Duodenal mucosa (tissue), 2 donors: ENCODE results near the gene GOPC.

ENCODE experiments used
- H3K27ac ChIP-seq: one replicate; pipeline ENCODE4 v1.7.0; 2013; ENCODE audit warnings: low read depth, low read length
- H3K27me3 ChIP-seq, 2 donors: one replicate each; pipeline ENCODE4 v1.7.0; 2013; ENCODE audit warnings: low read length in 2 of 2, control low read depth in 1 of 2; ENCODE audit not compliant: insufficient read depth in 2 of 2, control insufficient read depth in 1 of 2
- H3K36me3 ChIP-seq, 2 donors: one replicate each; pipeline ENCODE4 v1.7.0; 2013; ENCODE audit warnings: low read length in 2 of 2, control low read depth in 1 of 2; ENCODE audit not compliant: insufficient read depth in 2 of 2, control insufficient read depth in 1 of 2
- H3K4me1 ChIP-seq, 2 donors: one replicate each; pipeline ENCODE4 v1.7.0; 2013; ENCODE audit warnings: low read length in 2 of 2, control low read depth in 1 of 2; ENCODE audit not compliant: insufficient read depth in 2 of 2, control insufficient read depth in 1 of 2
- H3K4me3 ChIP-seq, 2 donors: one replicate each; pipeline ENCODE4 v1.7.0; 2013; ENCODE audit warnings: low read length in 2 of 2, low read depth in 1 of 2
- H3K9ac ChIP-seq, 2 donors: one replicate each; pipeline ENCODE4 v1.7.0; 2013; ENCODE audit warnings: low read length in 2 of 2, low read depth in 1 of 2
- H3K9me3 ChIP-seq, 2 donors: one replicate each; pipeline ENCODE4 v1.7.0; 2013; ENCODE audit warnings: low read length in 2 of 2, control low read depth in 1 of 2; ENCODE audit not compliant: control insufficient read depth in 1 of 2

The GOPC gene

DNA sequence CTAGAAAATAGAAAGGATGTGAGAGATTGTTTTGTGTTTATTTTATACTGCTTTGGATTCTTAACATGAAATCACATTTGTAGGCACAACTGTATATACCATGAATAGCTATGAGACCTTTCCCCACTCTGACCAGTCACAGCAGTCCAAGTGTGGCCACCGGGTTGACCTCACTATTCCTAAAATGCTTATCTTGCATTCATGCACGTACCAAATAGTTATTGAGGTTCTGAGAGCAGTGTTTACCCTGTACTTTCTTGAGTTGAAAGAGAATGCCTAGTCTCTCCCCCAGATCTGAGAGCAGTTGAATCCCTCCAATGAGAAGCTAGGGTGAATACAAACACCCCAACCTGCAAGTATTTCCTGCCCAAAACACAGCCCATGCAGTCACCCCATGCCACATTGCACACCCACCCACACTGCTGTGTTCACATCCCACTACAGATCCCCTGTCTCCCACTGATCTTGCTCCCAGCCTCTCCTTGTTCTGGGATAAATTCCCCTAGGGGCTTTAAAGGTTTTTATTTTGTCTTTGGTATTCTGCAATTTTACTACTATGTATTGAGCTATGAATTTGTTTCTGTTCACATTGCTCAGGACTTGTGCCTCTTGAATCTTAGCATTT, 51.6 kb downstream of the GOPC start:
- H3K4me1 ChIP-seq: no peaks in the 10 kb centered on the region
- H3K4me3 ChIP-seq: no peak overlapping the region
- no peak overlapping the region for H3K9ac ChIP-seq
- H3K9me3 ChIP-seq: no peaks in the 10 kb centered on the region
- H3K27ac ChIP-seq: no peak overlapping the region
- H3K27me3 ChIP-seq: no peaks in the 10 kb centered on the region
- peaks cover 11 to 26% of the 10 kb centered on the region in 2 donors for H3K36me3 ChIP-seq

DNA sequence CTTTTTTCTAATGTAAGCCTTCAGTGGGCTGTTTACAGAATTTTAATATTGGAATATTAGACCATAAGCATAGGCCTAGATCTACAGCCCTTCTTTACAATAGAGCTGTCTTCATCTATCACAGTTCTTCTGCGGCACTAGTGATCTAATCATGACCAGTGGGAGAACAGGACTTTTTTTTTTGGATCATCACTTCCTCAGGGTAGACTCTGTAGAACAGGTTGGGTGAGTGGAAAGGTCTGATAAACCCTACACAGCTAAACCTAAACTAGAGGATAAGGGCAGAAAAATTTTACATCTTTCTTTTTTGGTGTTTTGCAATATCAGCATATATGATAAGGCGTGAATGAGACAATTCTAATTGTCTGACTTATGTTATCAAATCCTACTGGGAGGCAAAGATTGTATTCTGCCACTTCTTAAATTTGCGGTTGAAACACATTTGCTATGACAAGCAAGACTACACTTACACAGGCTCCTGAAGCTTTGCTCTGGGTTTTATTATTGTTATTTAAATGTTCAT, 52.2 kb downstream of the GOPC start:
- H3K27ac ChIP-seq: no peak overlapping the region

DNA sequence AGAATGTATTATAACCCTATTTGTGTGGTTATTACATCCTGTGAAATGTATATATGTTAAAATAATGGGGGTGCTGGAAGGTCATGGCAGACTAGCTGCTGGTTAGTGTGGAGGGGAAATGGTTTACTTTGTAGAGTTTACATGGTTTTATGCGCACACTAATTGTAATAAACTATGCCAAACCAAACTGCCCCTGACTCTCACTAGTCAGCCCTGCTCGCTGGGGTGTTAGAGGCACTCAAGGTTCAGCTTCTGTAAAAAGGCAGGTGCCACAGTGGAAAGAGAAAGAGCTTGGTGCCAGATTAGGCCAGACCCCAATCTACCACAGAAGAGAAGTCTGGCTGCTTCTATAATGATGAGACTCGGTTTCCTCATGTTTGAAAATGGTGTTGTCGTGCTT, 52.7 kb downstream of the GOPC start:
- Histone ChIP-seq H3K27ac (no peak overlapping the region), H3K4me1 (no peaks in the 10 kb centered on the region), H3K27me3 (no peaks in the 10 kb centered on the region), H3K36me3 (peaks cover 16 to 37% of the 10 kb centered on the region in 2 donors), H3K4me3 (no peak overlapping the region), H3K9ac (no peak overlapping the region), H3K9me3 (no peaks in the 10 kb centered on the region)

More for the DNA sequence above, 52.2 kb downstream of the GOPC start:
- Histone ChIP-seq H3K9me3 (no peaks in the 10 kb centered on the region), H3K27me3 (no peaks in the 10 kb centered on the region), H3K9ac (no peak overlapping the region), H3K36me3 (peaks cover 11 to 32% of the 10 kb centered on the region in 2 donors), H3K4me1 (no peaks in the 10 kb centered on the region), H3K4me3 (no peak overlapping the region)

DNA sequence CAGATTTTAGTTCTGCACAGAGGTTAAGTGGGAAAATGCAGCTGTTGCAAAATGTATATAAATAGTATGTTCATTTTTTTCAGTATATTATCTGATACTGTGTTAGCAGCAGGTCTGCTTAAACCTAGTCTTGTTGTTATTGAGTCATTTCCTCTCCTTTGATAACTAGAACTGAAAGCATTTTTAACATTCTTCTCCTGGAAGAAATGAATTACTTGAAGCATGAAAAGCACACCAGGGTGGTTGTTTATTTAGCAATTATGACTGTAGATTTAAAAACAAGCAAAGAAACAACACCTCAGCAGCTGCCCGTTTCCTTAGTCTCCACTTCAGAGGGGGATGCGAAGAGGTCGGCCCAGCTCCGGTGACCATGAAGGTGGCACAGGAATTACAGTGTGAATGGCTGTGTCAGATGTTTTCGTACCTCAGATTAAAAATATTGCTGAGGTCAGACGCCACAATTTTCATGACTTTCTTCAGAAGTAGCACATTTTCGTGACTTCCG, 53.5 kb downstream of the GOPC start:
- H3K27me3 ChIP-seq: no peaks in the 10 kb centered on the region

DNA sequence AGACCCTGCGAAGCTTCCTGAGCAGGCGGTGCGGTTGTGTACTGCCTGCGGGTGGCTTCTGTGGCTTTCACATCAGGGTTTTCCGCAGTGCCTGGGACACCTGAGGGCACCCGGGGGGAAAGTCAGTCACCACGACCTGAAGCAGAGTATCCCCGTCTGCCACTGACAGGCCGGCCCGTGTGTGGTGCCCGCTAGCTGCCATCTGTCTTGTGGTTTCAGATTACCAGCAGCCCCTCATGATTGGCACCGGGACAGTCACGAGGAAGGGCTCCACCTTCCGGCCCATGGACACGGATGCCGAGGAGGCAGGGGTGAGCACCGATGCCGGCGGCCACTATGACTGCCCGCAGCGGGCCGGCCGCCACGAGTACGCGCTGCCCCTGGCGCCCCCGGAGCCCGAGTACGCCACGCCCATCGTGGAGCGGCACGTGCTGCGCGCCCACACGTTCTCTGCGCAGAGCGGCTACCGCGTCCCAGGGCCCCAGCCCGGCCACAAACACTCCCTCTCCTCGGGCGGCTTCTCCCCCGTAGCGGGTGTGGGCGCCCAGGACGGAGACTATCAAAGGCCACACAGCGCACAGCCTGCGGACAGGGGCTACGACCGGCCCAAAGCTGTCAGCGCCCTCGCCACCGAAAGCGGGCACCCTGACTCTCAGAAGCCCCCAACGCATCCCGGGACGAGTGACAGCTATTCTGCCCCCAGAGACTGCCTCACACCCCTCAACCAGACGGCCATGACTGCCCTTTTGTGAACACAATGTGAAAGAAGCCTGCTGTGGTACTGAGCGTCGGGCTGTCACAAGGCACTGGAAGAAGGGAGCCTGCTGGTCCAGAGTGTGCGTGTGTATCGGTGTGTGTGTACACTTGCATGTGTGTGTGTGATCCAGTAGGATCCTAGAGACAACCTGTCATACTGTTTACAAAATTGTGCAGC, 54.4 kb downstream of the GOPC start:
- Histone ChIP-seq H3K4me1 (no peaks in the 10 kb centered on the region), H3K4me3 (peak overlapping the region; percentile 44 to 58), H3K36me3 (peaks cover 17 to 39% of the 10 kb centered on the region in 2 donors), H3K9ac (peak overlapping the region in 1 of 2 donors; percentile 41), H3K27ac (no peak overlapping the region), H3K27me3 (no peaks in the 10 kb centered on the region), H3K9me3 (no peaks in the 10 kb centered on the region)

More for the DNA sequence above, 53.5 kb downstream of the GOPC start:
- no peak overlapping the region for H3K9ac ChIP-seq
- peak overlapping the region in 1 of 2 donors; percentile 44 for H3K4me3 ChIP-seq
- no peaks in the 10 kb centered on the region for H3K9me3 ChIP-seq
- H3K36me3 ChIP-seq: peaks cover 17 to 39% of the 10 kb centered on the region in 2 donors
- H3K4me1 ChIP-seq: no peaks in the 10 kb centered on the region
- H3K27ac ChIP-seq: no peak overlapping the region

DNA sequence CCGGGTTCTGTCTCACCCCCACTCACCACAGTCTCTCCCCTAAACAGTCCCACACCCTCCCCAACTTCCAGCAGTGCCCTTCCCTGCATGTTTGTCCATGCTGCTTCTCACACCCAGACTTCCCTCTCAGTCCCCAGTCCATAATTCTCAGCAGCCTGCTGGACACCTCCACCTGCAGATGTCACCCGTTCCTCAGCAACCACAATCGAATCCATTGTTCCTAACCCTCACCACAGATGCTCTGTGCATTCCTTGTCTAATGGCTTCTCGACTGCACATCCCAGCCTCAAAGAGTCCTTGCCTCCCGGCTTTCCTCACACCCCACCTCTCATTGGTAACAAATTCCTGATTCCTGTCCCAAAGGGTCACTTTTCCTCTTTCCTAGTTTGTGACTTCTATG, 55.6 kb downstream of the GOPC start:
- Histone ChIP-seq H3K36me3 (peaks cover 21 to 45% of the 10 kb centered on the region in 2 donors), H3K27ac (no peak overlapping the region), H3K27me3 (no peaks in the 10 kb centered on the region), H3K9ac (no peak overlapping the region), H3K4me1 (no peaks in the 10 kb centered on the region), H3K4me3 (no peak overlapping the region), H3K9me3 (no peaks in the 10 kb centered on the region)

DNA sequence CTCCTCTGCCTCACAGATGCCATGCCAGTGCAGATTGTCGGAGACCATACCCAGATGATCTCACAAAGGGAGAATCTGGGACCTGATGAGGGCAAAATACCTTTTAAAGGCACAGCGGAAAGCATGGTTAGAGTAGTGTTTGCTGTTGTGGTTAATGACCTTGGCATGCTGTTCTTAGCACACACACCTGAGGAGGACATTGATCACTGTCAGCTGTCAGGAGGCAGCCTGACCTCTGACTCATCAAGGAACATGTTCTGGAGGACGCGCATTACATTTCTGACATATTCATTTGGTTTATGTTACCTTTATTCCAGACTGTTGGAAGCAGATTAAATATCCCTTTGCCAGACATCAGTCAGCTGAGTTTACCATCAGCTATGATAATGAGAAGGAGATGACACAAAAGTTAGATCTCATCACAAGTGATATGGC, 57.1 kb downstream of the GOPC start:
- Histone ChIP-seq H3K4me3 (no peak overlapping the region), H3K27me3 (no peaks in the 10 kb centered on the region), H3K4me1 (no peaks in the 10 kb centered on the region), H3K36me3 (peaks cover 28 to 53% of the 10 kb centered on the region in 2 donors), H3K9ac (no peak overlapping the region), H3K27ac (no peak overlapping the region), H3K9me3 (no peaks in the 10 kb centered on the region)

DNA sequence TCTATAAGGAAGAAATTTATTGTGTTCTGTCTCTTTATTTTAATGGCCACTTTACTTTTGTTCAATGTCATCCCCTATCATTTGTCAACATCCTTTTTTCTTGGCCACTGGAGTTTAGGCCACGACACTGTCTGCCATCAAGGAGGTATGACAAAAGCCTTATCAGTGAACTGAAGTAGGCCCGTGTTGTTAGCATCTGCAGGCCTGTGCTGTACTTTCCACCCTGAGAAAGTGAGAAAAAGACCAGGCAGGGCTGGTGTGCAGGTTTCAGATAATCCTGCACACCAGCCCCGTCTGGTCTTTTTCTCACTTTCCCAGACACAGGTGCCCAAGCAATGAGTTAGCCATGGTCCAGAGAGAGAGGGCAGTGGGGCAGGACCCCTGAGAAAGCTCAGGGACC, 57.6 kb downstream of the GOPC start:
- Histone ChIP-seq H3K36me3 (peaks cover 28 to 51% of the 10 kb centered on the region in 2 donors), H3K4me1 (no peaks in the 10 kb centered on the region), H3K4me3 (no peak overlapping the region), H3K27me3 (no peaks in the 10 kb centered on the region), H3K9me3 (no peaks in the 10 kb centered on the region), H3K9ac (no peak overlapping the region), H3K27ac (no peak overlapping the region)

DNA sequence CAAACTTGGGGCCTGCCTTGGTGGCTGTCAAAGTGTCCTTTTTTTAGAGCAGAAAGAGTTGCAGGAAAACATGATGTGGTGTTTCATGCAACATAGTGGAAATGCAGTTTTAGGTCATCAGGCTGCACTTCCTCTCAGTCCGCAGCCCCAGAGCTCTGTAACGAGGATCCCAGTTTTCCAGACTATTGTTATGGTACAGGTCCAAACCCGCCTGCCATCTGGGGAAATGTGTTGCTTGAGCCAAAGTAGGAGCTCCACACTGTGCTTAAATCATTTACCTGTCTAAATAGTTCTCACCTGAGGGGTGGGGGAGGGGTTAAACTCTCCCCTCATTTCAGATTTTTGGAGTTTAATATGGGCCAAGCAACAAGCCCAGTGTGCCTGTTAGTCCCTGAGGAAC, 59.8 kb downstream of the GOPC start:
- Histone ChIP-seq H3K4me1 (no peaks in the 10 kb centered on the region), H3K27ac (no peak overlapping the region), H3K27me3 (no peaks in the 10 kb centered on the region), H3K9ac (no peak overlapping the region), H3K9me3 (no peaks in the 10 kb centered on the region), H3K36me3 (peaks cover 21 to 48% of the 10 kb centered on the region in 2 donors), H3K4me3 (no peak overlapping the region)

DNA sequence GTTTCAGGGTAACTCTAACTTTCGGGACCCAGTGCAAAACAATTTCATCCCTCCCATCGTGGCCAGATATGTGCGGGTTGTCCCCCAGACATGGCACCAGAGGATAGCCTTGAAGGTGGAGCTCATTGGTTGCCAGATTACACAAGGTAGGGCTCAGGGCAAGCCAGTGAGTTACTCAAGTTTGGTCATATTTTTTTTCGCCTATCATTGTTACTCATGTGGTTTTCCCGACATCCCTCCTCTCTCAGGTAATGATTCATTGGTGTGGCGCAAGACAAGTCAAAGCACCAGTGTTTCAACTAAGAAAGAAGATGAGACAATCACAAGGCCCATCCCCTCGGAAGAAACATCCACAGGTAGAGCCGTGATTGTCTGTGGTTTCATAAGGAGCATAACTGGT, 61.6 kb downstream of the GOPC start:
- H3K9ac ChIP-seq: no peak overlapping the region
- H3K27ac ChIP-seq: no peak overlapping the region
- H3K36me3 ChIP-seq: peaks cover 21 to 37% of the 10 kb centered on the region in 2 donors
- H3K9me3 ChIP-seq: no peaks in the 10 kb centered on the region
- H3K27me3 ChIP-seq: no peaks in the 10 kb centered on the region
- H3K4me1 ChIP-seq: no peaks in the 10 kb centered on the region
- H3K4me3 ChIP-seq: no peak overlapping the region
